Measurements from ENCODE around the gene HOXD8.

The HOXD8 gene

DNA sequence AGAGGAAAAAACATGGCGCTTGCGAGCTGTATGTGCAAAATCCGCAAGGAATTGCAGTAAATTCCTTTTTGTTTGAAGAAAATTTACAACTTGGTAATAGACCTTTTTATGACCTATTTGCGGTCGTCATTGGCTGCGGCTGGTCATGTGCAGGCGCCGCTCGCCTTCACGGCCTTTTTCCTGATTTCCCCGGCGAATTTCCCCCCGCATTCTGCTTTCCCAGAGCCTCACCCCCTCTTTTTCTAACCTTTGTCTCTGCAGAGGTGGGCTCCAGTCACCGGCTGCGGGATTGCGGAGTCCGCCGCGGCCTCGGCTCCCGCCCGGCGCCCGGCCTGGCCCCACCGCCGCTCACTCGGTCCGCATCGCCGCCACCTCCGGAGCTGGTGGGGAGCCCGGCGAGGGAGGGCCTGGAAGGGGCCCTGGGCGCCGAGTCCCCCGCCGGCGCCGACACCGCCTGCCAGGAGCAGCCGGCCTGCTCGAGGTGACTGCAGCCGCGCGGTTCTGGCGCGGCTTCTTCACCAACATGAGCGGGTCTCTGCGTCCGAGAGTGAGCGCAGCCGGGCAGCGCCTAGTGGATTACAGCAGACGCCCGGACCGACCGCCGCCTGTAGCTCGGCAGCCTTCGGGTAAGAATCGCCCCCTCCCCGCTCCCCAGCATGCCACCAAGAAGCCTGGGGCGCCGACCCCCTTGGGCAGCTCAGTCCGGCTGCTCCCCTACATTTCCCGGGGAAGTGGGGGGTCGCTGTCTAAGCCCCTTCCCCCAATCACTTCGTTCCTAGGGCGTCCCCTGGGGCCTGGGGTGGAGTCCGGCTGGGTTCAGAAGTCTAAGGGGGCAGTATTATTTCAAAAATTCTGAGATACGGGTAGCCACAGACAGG lies 7.1 kb downstream of the HOXD8 start:
- H3K9ac ChIP-seq (ENCODE audit: low read depth, low read length, poor library complexity), result no peak overlapping the region
- no peak for DNase-seq (ENCODE audit: low spot score)
- no peak overlapping the region for H2AK5ac ChIP-seq (ENCODE audit: low read depth, low read length)
- H2AFZ ChIP-seq (ENCODE audit: low read length), result peak overlapping the region; percentile 86
- no peak overlapping the region for H3K27ac ChIP-seq (replicated peaks; ENCODE audit: low read length)
- peak overlapping the region; percentile 59 for H3K4me2 ChIP-seq (ENCODE audit: insufficient read depth, low read length, poor library complexity, severe bottlenecking)
- H2BK15ac ChIP-seq (ENCODE audit: low read length), result no peak overlapping the region
- H3K36me3 ChIP-seq (replicated peaks in 1 of 2; ENCODE audit: control insufficient read depth in 2 of 2, insufficient read depth in 2 of 2, low read length in 2 of 2), result no peaks in the 10 kb centered on the region
- H3K79me1 ChIP-seq (ENCODE audit: low read depth, low read length), result no peaks in the 10 kb centered on the region
- no peak overlapping the region for H2BK120ac ChIP-seq (ENCODE audit: low read depth, low read length)
- no peak overlapping the region for H2BK12ac ChIP-seq (ENCODE audit: low read length)
- H3K9me3 ChIP-seq (replicated peaks in 1 of 2; ENCODE audit: control insufficient read depth in 2 of 2, insufficient read depth in 1 of 2, low read depth in 1 of 2, low read length in 2 of 2), result peaks cover 9 to 17% of the 10 kb centered on the region in 2 donors
- peaks cover 38 to 97% (median 94%) of the 10 kb centered on the region in 3 experiments for H3K27me3 ChIP-seq (ENCODE audit: control insufficient read depth in 3 of 3, insufficient read depth in 3 of 3, low read depth in 1 of 3, low read length in 3 of 3)
- H3K4me3 ChIP-seq (ENCODE audit: low read length in 2 of 2), result peak overlapping the region in 1 of 2 donors; percentile 6
- no peak overlapping the region for H3K4ac ChIP-seq (ENCODE audit: low read length)
- H3K14ac ChIP-seq (ENCODE audit: low read length), result no peak overlapping the region
- H3K23ac ChIP-seq (ENCODE audit: low read depth, low read length, poor library complexity), result peak overlapping the region; percentile 28
- no peak overlapping the region for H4K91ac ChIP-seq (ENCODE audit: low read depth, low read length, poor library complexity)
- peaks cover 0 to 2% of the 10 kb centered on the region in 2 donors for H3K4me1 ChIP-seq (ENCODE audit: control insufficient read depth in 2 of 2, insufficient read depth in 1 of 2, low read depth in 1 of 2, low read length in 2 of 2)
- no peak overlapping the region for H3K18ac ChIP-seq (ENCODE audit: low read length)
- no peak overlapping the region for H2BK5ac ChIP-seq (ENCODE audit: low read length)
- WGBS, 2 donors (ENCODE audit: extremely low coverage in 2 of 2, insufficient read length in 2 of 2, insufficient replicate concordance in 1 of 2), result no CpG with 5 or more reads among the region's 71 CpGs
- no peak overlapping the region for H4K8ac ChIP-seq (ENCODE audit: low read depth, low read length)

DNA sequence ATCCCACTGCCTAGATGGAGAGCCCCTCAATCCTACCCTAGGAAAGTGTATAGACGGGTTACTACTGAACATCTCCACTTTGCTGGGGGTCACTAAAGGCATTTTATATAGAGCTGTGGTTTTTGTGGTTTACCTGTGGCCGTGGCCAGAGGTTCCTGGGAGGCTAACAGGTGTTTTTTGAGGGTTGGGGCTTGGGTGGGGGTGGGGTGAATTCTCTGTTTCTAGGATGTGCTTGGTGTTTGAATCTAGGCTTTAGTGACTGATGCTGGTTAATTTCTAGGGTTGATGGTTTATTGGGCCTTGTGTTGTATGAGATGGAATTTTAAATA lies 7.7 kb downstream of the HOXD8 start:
- Histone ChIP-seq H2BK5ac (ENCODE audit: low read length) (no peak overlapping the region), H3K4me3 (ENCODE audit: low read length in 2 of 2) (no peak overlapping the region), H2BK120ac (ENCODE audit: low read depth, low read length) (no peak overlapping the region), H2AK5ac (ENCODE audit: low read depth, low read length) (no peak overlapping the region), H3K36me3 (replicated peaks in 1 of 2; ENCODE audit: control insufficient read depth in 2 of 2, insufficient read depth in 2 of 2, low read length in 2 of 2) (no peaks in the 10 kb centered on the region), H4K91ac (ENCODE audit: low read depth, low read length, poor library complexity) (no peak overlapping the region), H2AFZ (ENCODE audit: low read length) (no peak overlapping the region), H3K27me3 (ENCODE audit: control insufficient read depth in 3 of 3, insufficient read depth in 3 of 3, low read depth in 1 of 3, low read length in 3 of 3) (peaks cover 38 to 97% (median 95%) of the 10 kb centered on the region in 3 experiments), H2BK12ac (ENCODE audit: low read length) (no peak overlapping the region), H2BK15ac (ENCODE audit: low read length) (no peak overlapping the region), H3K9ac (ENCODE audit: low read depth, low read length, poor library complexity) (no peak overlapping the region), H3K18ac (ENCODE audit: low read length) (no peak overlapping the region), H3K4me2 (ENCODE audit: insufficient read depth, low read length, poor library complexity, severe bottlenecking) (no peak overlapping the region), H3K4me1 (ENCODE audit: control insufficient read depth in 2 of 2, insufficient read depth in 1 of 2, low read depth in 1 of 2, low read length in 2 of 2) (peaks cover 0 to 2% of the 10 kb centered on the region in 2 donors), H3K27ac (replicated peaks; ENCODE audit: low read length) (no peak overlapping the region), H3K14ac (ENCODE audit: low read length) (no peak overlapping the region), H3K23ac (ENCODE audit: low read depth, low read length, poor library complexity) (no peak overlapping the region), H3K79me1 (ENCODE audit: low read depth, low read length) (no peaks in the 10 kb centered on the region), H3K9me3 (replicated peaks in 1 of 2; ENCODE audit: control insufficient read depth in 2 of 2, insufficient read depth in 1 of 2, low read depth in 1 of 2, low read length in 2 of 2) (peaks cover 9 to 17% of the 10 kb centered on the region in 2 donors), H4K8ac (ENCODE audit: low read depth, low read length) (no peak overlapping the region), H3K4ac (ENCODE audit: low read length) (no peak overlapping the region)
- no CpG with 5 or more reads among the region's 2 CpGs for WGBS, 2 donors (ENCODE audit: extremely low coverage in 2 of 2, insufficient read length in 2 of 2, insufficient replicate concordance in 1 of 2)
- no peak for DNase-seq (ENCODE audit: low spot score)

DNA sequence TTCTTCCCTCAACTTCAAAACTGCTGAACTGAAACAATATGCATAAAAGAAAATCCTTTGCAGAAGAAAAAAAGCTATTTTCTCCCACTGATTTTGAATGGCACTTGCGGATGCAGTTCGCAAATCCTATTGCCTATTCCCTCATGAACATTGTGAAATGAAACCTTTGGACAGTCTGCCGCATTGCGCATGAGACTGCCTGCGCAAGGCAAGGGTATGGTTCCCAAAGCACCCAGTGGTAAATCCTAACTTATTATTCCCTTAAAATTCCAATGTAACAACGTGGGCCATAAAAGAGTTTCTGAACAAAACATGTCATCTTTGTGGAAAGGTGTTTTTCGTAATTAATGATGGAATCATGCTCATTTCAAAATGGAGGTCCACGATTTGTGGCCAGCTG lies 8.4 kb downstream of the HOXD8 start:
- H2BK120ac ChIP-seq (ENCODE audit: low read depth, low read length), result no peak overlapping the region
- no peak overlapping the region for H3K4ac ChIP-seq (ENCODE audit: low read length)
- no peak overlapping the region for H2BK5ac ChIP-seq (ENCODE audit: low read length)
- no peak overlapping the region for H2BK15ac ChIP-seq (ENCODE audit: low read length)
- H2AK5ac ChIP-seq (ENCODE audit: low read depth, low read length), result no peak overlapping the region
- no CpG with 5 or more reads among the region's 8 CpGs for WGBS, 2 donors (ENCODE audit: extremely low coverage in 2 of 2, insufficient read length in 2 of 2, insufficient replicate concordance in 1 of 2)
- H2AFZ ChIP-seq (ENCODE audit: low read length), result no peak overlapping the region
- no peak overlapping the region for H4K8ac ChIP-seq (ENCODE audit: low read depth, low read length)
- no peak overlapping the region for H3K27ac ChIP-seq (replicated peaks; ENCODE audit: low read length)
- peaks cover 9 to 17% of the 10 kb centered on the region in 2 donors for H3K9me3 ChIP-seq (replicated peaks in 1 of 2; ENCODE audit: control insufficient read depth in 2 of 2, insufficient read depth in 1 of 2, low read depth in 1 of 2, low read length in 2 of 2)
- no peak overlapping the region for H3K23ac ChIP-seq (ENCODE audit: low read depth, low read length, poor library complexity)
- peaks cover 38 to 97% (median 95%) of the 10 kb centered on the region in 3 experiments for H3K27me3 ChIP-seq (ENCODE audit: control insufficient read depth in 3 of 3, insufficient read depth in 3 of 3, low read depth in 1 of 3, low read length in 3 of 3)
- no peak overlapping the region for H4K91ac ChIP-seq (ENCODE audit: low read depth, low read length, poor library complexity)
- no peak for DNase-seq (ENCODE audit: low spot score)
- H3K79me1 ChIP-seq (ENCODE audit: low read depth, low read length), result no peaks in the 10 kb centered on the region
- no peak overlapping the region for H3K9ac ChIP-seq (ENCODE audit: low read depth, low read length, poor library complexity)
- no peak overlapping the region for H3K18ac ChIP-seq (ENCODE audit: low read length)
- H2BK12ac ChIP-seq (ENCODE audit: low read length), result no peak overlapping the region
- no peak overlapping the region for H3K4me3 ChIP-seq (ENCODE audit: low read length in 2 of 2)
- no peak overlapping the region for H3K14ac ChIP-seq (ENCODE audit: low read length)
- peaks cover 0 to 2% of the 10 kb centered on the region in 2 donors for H3K4me1 ChIP-seq (ENCODE audit: control insufficient read depth in 2 of 2, insufficient read depth in 1 of 2, low read depth in 1 of 2, low read length in 2 of 2)
- H3K4me2 ChIP-seq (ENCODE audit: insufficient read depth, low read length, poor library complexity, severe bottlenecking), result no peak overlapping the region
- H3K36me3 ChIP-seq (replicated peaks in 1 of 2; ENCODE audit: control insufficient read depth in 2 of 2, insufficient read depth in 2 of 2, low read length in 2 of 2), result no peaks in the 10 kb centered on the region

DNA sequence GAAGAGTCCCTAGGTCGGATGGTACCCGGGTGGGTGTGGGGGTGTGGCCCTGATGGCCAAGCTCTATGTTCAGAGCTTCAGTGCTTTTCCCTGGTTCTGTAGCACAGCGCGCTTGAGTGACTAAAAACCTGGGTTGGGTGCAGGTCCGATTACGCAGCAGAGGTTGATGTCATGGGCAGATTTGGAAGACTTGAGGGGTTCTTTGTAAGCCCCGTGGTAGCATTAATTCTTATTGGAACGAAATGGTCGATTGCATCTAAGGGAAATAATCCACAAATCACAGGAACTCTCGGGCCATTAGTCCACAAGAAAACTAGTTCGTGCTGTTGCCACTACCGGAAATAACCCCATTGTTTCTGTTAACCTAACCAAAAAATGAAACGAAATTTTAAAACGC lies 9.0 kb downstream of the HOXD8 start:
- Histone ChIP-seq H2AFZ (ENCODE audit: low read length) (no peak overlapping the region), H3K27me3 (ENCODE audit: control insufficient read depth in 3 of 3, insufficient read depth in 3 of 3, low read depth in 1 of 3, low read length in 3 of 3) (peaks cover 36 to 97% (median 95%) of the 10 kb centered on the region in 3 experiments), H2BK12ac (ENCODE audit: low read length) (no peak overlapping the region), H2BK120ac (ENCODE audit: low read depth, low read length) (no peak overlapping the region), H3K18ac (ENCODE audit: low read length) (no peak overlapping the region), H3K79me1 (ENCODE audit: low read depth, low read length) (no peaks in the 10 kb centered on the region), H4K8ac (ENCODE audit: low read depth, low read length) (no peak overlapping the region), H2AK5ac (ENCODE audit: low read depth, low read length) (no peak overlapping the region), H3K14ac (ENCODE audit: low read length) (no peak overlapping the region), H2BK5ac (ENCODE audit: low read length) (no peak overlapping the region), H4K91ac (ENCODE audit: low read depth, low read length, poor library complexity) (no peak overlapping the region), H3K4ac (ENCODE audit: low read length) (no peak overlapping the region), H3K4me1 (ENCODE audit: control insufficient read depth in 2 of 2, insufficient read depth in 1 of 2, low read depth in 1 of 2, low read length in 2 of 2) (peaks cover 0 to 2% of the 10 kb centered on the region in 2 donors), H3K4me3 (ENCODE audit: low read length in 2 of 2) (no peak overlapping the region), H3K9me3 (replicated peaks in 1 of 2; ENCODE audit: control insufficient read depth in 2 of 2, insufficient read depth in 1 of 2, low read depth in 1 of 2, low read length in 2 of 2) (peaks cover 9 to 17% of the 10 kb centered on the region in 2 donors), H3K23ac (ENCODE audit: low read depth, low read length, poor library complexity) (no peak overlapping the region), H3K9ac (ENCODE audit: low read depth, low read length, poor library complexity) (no peak overlapping the region), H3K27ac (replicated peaks; ENCODE audit: low read length) (no peak overlapping the region), H3K4me2 (ENCODE audit: insufficient read depth, low read length, poor library complexity, severe bottlenecking) (no peak overlapping the region), H2BK15ac (ENCODE audit: low read length) (no peak overlapping the region), H3K36me3 (replicated peaks in 1 of 2; ENCODE audit: control insufficient read depth in 2 of 2, insufficient read depth in 2 of 2, low read length in 2 of 2) (no peaks in the 10 kb centered on the region)
- no peak for DNase-seq (ENCODE audit: low spot score)
- no CpG with 5 or more reads among the region's 14 CpGs for WGBS, 2 donors (ENCODE audit: extremely low coverage in 2 of 2, insufficient read length in 2 of 2, insufficient replicate concordance in 1 of 2)

Measured in neuronal stem cell (in vitro differentiated cells).